Daoy (cell line): Measurements from ENCODE around the gene HNMT. TPM values are rescaled to one million over a fixed set of nuclear protein-coding genes. Genes with fewer than 3 reads are reported as not detected.
"Not testable (repeated sequence)": the region's sequence is repeated elsewhere in the genome, so short reads cannot be mapped to it uniquely, and the experiment has no call there.

Experiments
- DNase-seq: peaks from one replicate; pipeline ENCODE4 v3.0.0-alpha.2; 2015; ENCODE audit warnings: low read depth
- total RNA-seq: library from RNA; depleted of rRNA; stranded (reverse); fragments of >200 nt; shearing (Covaris generic); gene quantifications from 2 replicates; pipeline ENCODE4 v1.2.3, GENCODE V29; 2014

Gene HNMT
- total RNA-seq, 1 experiment from 2014 or later = 7.1 TPM

- DNase-seq = no peak
Observed at GRCh38 chr2:137975280-137976271, 11.3 kb downstream of the HNMT start.

GRCh38 chr2:137976274-137976673 is 12.0 kb downstream of the HNMT start:
- DNase-seq = no peak

- no peak for DNase-seq
Observed at GRCh38 chr2:137977790-137978189, 13.5 kb downstream of the HNMT start.

- no peak for DNase-seq
Observed at GRCh38 chr2:137980459-137980858, 16.2 kb downstream of the HNMT start.

- no peak for DNase-seq
Observed at GRCh38 chr2:137981112-137981656, 16.9 kb downstream of the HNMT start.

GRCh38 chr2:137983581-137983980 is 19.3 kb downstream of the HNMT start:
- DNase-seq = no peak

- DNase-seq = no peak
Observed at GRCh38 chr2:137986268-137986667, 22.0 kb downstream of the HNMT start.

GRCh38 chr2:137987011-137987410 is 22.7 kb downstream of the HNMT start:
- no peak for DNase-seq

GRCh38 chr2:137991078-137991477 is 26.8 kb downstream of the HNMT start:
- no peak for DNase-seq

- no peak for DNase-seq
Observed at GRCh38 chr2:137992039-137992646, 27.9 kb downstream of the HNMT start.

- DNase-seq = not testable (repeated sequence)
Observed at GRCh38 chr2:137993715-137994476, 29.6 kb downstream of the HNMT start.

- DNase-seq = not testable (repeated sequence)
Observed at GRCh38 chr2:137995368-137995767, 31.1 kb downstream of the HNMT start.

- not testable (repeated sequence) for DNase-seq
Observed at GRCh38 chr2:137996158-137996557, 31.9 kb downstream of the HNMT start.

- DNase-seq = no peak
Observed at GRCh38 chr2:137997733-137998132, 33.5 kb downstream of the HNMT start.

- no peak for DNase-seq
Observed at GRCh38 chr2:137998503-137998902, 34.2 kb downstream of the HNMT start.

GRCh38 chr2:137999273-137999672 is 35.0 kb downstream of the HNMT start:
- no peak for DNase-seq

- no peak for DNase-seq
Observed at GRCh38 chr2:138000009-138000408, 35.7 kb downstream of the HNMT start.

GRCh38 chr2:138000796-138001195 is 36.5 kb downstream of the HNMT start:
- no peak for DNase-seq

- DNase-seq = no peak
Observed at GRCh38 chr2:138003411-138003810, 39.1 kb downstream of the HNMT start.

- no peak for DNase-seq
Observed at GRCh38 chr2:138007431-138007830, 43.2 kb downstream of the HNMT start.

GRCh38 chr2:138009622-138010021 is 45.3 kb downstream of the HNMT start:
- DNase-seq = no peak

GRCh38 chr2:138010890-138011289 is 46.6 kb downstream of the HNMT start:
- no peak for DNase-seq
